Hepatocyte (in vitro differentiated cells): ENCODE results near the gene CTTN. TPM values are rescaled to one million over a fixed set of nuclear protein-coding genes. Genes with fewer than 3 reads are reported as not detected.

ENCODE experiments used
- DNase-seq: peaks from one replicate; pipeline ENCODE4 v3.0.0-alpha.2; 2016; ENCODE audit warnings: low spot score
- H2AFZ ChIP-seq: fragments of 200-600 bp; sonication (generic); 2 replicates; pipeline ENCODE4 v1.6.0; 2016; ENCODE audit warnings: antibody characterized with exemption, mild to moderate bottlenecking
- H3K27ac ChIP-seq: fragments of 200-600 bp; sonication (generic); 2 replicates; pipeline ENCODE4 v1.5.1; 2016; ENCODE audit warnings: mild to moderate bottlenecking
- H3K27me3 ChIP-seq: fragments of 200-600 bp; sonication (generic); 2 replicates; pipeline ENCODE4 v1.6.1; 2016
- H3K36me3 ChIP-seq: fragments of 200-600 bp; sonication (generic); replicated peaks from 2 replicates; pipeline ENCODE4 v1.5.1; 2016; ENCODE audit warnings: low read depth; ENCODE audit not compliant: insufficient read depth
- H3K4me1 ChIP-seq: fragments of 200-600 bp; sonication (generic); 2 replicates; pipeline ENCODE4 v1.5.1; 2016; ENCODE audit warnings: mild to moderate bottlenecking, moderate library complexity; ENCODE audit not compliant: insufficient read depth
- H3K4me2 ChIP-seq: fragments of 200-600 bp; sonication (generic); 2 replicates; pipeline ENCODE4 v1.6.0; 2016
- H3K4me3 ChIP-seq: fragments of 200-600 bp; sonication (generic); 2 replicates; pipeline ENCODE4 v1.5.1; 2016; ENCODE audit warnings: mild to moderate bottlenecking
- H3K79me2 ChIP-seq: fragments of 200-600 bp; sonication (generic); 2 replicates; pipeline ENCODE4 v1.6.0; 2017; ENCODE audit warnings: mild to moderate bottlenecking
- H3K9me2 ChIP-seq: fragments of 200-600 bp; sonication (generic); replicated peaks from 2 replicates; pipeline ENCODE4 v1.6.0; 2017; ENCODE audit warnings: mild to moderate bottlenecking; ENCODE audit not compliant: insufficient read depth
- H3K9me3 ChIP-seq: fragments of 200-600 bp; sonication (generic); 2 replicates; pipeline ENCODE4 v1.5.1; 2016; ENCODE audit warnings: low read depth, mild to moderate bottlenecking
- H4K20me1 ChIP-seq: fragments of 200-600 bp; sonication (generic); 2 replicates; pipeline ENCODE4 v1.6.0; 2016; ENCODE audit warnings: mild to moderate bottlenecking; ENCODE audit not compliant: insufficient read depth, poor library complexity, severe bottlenecking
- EZH2 ChIP-seq: fragments of 200-600 bp; sonication (generic); IDR thresholded peaks from 2 replicates; pipeline ENCODE4 v1.6.1; 2016; ENCODE audit warnings: antibody characterized with exemption, mild to moderate bottlenecking, borderline replicate concordance
- EZH2phosphoT487 ChIP-seq: fragments of 200-600 bp; sonication (generic); IDR thresholded peaks from one replicate; pipeline ENCODE4 v1.6.1; 2018; ENCODE audit warnings: antibody characterized with exemption, mild to moderate bottlenecking, low read depth, moderate library complexity; ENCODE audit not compliant: unreplicated experiment, severe bottlenecking
- WGBS: methylation state at CpG from one replicate; pipeline ENCODE4 v1.1.6; 2016; ENCODE audit warnings: low lambda C conversion rate; ENCODE audit errors: missing lambda C conversion rate; 5-methylcytosine and 5-hydroxymethylcytosine counted together
- polyA plus RNA-seq: library from polyadenylated mRNA; unstranded; fragments of >200 nt; fragmentation: Nextera tagmentation; extraction: Ambion mirVana; gene quantifications from 2 replicates; pipeline ENCODE4 v1.2.1, GENCODE V29; 2016
- total RNA-seq: library from RNA; depleted of rRNA; stranded (reverse); fragments of >200 nt; gene quantifications from 2 replicates; pipeline ENCODE4 v1.2.3, GENCODE V29; 2014
- TF ChIP-seq, protein P1 (sequence below): fragments of 200-600 bp; sonication (generic); IDR thresholded peaks from 2 replicates; pipeline ENCODE4 v1.5.1; 2016; ENCODE audit warnings: antibody characterized with exemption, mild to moderate bottlenecking; ENCODE audit not compliant: poor library complexity

Gene CTTN
- total and polyA plus RNA-seq, 2 experiments from 2014 or later, result 154 to 207 TPM

DNA sequence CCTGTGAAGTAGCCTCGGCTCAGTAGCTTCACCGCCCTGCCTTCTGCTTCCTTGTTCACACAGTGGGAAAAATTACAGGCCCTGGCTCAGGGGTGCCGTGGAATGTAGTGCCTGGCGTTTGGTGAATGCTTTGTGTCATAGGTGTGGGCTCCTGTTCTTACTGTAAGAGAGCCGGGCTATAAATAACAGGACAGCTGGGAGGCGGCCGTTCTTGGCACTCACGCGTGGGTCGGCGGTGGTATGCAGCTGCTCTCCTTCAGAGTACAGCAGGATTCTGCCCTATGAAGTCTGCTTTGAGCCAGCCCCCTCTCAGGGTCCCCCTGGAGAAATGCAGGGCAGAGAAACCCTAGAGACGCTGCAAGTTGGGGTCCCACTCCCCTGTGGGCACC lies 84.2 kb downstream of the CTTN start:
- Histone ChIP-seq H3K4me2 (no peak overlapping the region), H3K4me3 (no peak overlapping the region), H4K20me1 (no peaks in the 10 kb centered on the region), H3K9me3 (no peaks in the 10 kb centered on the region), H3K4me1 (peaks cover 8% of the 10 kb centered on the region), H3K27me3 (no peaks in the 10 kb centered on the region), H3K9me2 (no peaks in the 10 kb centered on the region), H2AFZ (no peak overlapping the region), H3K79me2 (no peaks in the 10 kb centered on the region), H3K27ac (peak overlapping the region; percentile 51), H3K36me3 (no peaks in the 10 kb centered on the region)
- no peak for DNase-seq
- WGBS, result 74% methylated on average over 12 of the region's 12 CpGs
- no peak for TF ChIP-seq EZH2
- TF ChIP-seq, protein P1, sequence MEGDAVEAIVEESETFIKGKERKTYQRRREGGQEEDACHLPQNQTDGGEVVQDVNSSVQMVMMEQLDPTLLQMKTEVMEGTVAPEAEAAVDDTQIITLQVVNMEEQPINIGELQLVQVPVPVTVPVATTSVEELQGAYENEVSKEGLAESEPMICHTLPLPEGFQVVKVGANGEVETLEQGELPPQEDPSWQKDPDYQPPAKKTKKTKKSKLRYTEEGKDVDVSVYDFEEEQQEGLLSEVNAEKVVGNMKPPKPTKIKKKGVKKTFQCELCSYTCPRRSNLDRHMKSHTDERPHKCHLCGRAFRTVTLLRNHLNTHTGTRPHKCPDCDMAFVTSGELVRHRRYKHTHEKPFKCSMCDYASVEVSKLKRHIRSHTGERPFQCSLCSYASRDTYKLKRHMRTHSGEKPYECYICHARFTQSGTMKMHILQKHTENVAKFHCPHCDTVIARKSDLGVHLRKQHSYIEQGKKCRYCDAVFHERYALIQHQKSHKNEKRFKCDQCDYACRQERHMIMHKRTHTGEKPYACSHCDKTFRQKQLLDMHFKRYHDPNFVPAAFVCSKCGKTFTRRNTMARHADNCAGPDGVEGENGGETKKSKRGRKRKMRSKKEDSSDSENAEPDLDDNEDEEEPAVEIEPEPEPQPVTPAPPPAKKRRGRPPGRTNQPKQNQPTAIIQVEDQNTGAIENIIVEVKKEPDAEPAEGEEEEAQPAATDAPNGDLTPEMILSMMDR, result no peak
- TF ChIP-seq EZH2phosphoT487, result no peak

DNA sequence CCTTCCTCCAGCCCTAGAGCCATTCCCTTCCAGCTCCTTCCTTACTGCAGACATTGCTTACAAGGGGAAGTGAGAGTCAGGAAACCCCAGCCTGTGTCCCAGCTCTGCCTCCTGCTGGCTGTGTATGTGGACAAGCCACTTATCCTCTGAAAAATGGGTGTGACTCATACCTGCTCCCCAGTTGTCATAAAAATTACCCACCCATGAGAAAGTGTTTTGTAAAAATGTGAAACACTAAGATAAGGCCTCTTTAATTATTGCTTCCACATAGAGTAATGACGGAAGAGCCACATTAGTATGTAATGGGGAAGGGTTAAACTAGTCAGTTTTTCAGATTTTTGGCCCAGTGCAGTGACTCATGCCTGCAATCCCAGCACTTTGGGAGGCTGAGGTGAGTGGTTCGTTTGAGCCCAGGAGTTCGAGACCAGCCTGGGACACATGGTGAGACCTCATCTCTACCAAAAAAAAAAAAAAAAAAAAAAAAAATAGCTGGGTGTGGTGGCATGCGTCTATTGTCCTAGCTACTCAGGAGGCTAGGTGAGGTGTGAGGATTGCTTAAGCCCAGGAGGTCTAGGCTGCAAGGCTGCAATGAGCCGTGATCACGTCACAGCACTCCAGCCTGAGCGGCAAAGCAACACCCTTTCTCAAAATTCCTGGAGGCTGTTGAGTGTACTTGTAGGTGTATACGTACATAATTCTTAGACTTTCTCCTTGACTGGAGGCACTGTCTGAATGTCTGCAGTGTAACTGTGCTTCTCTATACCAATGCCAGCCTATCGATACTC lies 84.9 kb downstream of the CTTN start:
- DNase-seq, result peak; percentile 60
- peaks cover 8% of the 10 kb centered on the region for H3K4me1 ChIP-seq
- H3K9me3 ChIP-seq, result no peaks in the 10 kb centered on the region
- WGBS, result 91% methylated on average over 9 of the region's 9 CpGs
- no peaks in the 10 kb centered on the region for H3K36me3 ChIP-seq
- H3K9me2 ChIP-seq, result no peaks in the 10 kb centered on the region
- H3K4me3 ChIP-seq, result no peak overlapping the region
- no peaks in the 10 kb centered on the region for H3K79me2 ChIP-seq
- no peak overlapping the region for H2AFZ ChIP-seq
- H3K27me3 ChIP-seq, result no peaks in the 10 kb centered on the region
- peak overlapping the region; percentile 51 for H3K27ac ChIP-seq
- no peaks in the 10 kb centered on the region for H4K20me1 ChIP-seq
- TF ChIP-seq, protein P1, result peak; percentile 37
- TF ChIP-seq EZH2phosphoT487, result no peak
- H3K4me2 ChIP-seq, result no peak overlapping the region

DNA sequence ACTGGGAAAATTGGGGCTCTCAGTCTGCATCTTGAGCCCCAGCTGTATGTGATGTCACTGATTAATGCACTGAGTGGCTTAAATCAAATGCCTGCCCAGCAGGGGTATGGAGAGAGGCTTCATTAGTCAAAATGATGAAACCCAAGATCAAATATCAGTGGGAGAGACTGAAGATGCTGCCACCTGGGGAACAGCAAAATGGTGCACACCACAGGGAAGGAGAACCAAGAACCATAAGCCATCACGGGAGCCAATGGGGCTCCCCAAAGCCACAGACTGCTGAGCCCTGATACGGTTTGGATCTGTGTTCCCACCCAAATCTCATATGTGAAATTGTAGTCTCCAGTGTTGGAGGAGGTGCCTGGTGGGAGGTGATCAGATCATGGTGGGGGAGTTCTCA lies 85.6 kb downstream of the CTTN start:
- 100% methylated on average over 2 of the region's 2 CpGs for WGBS
- Histone ChIP-seq H3K9me3 (no peaks in the 10 kb centered on the region), H2AFZ (no peak overlapping the region), H3K4me1 (peaks cover 8% of the 10 kb centered on the region), H4K20me1 (no peaks in the 10 kb centered on the region), H3K27ac (no peak overlapping the region), H3K36me3 (no peaks in the 10 kb centered on the region), H3K4me3 (no peak overlapping the region), H3K9me2 (no peaks in the 10 kb centered on the region), H3K4me2 (no peak overlapping the region), H3K79me2 (no peaks in the 10 kb centered on the region), H3K27me3 (no peaks in the 10 kb centered on the region)
- DNase-seq, result no peak
- TF ChIP-seq EZH2 (no peak), EZH2phosphoT487 (no peak)
- TF ChIP-seq, protein P1, result no peak
